Right renal pelvis (tissue), 4 donors: Measurements from ENCODE around the gene MET. TPM values are rescaled to one million over a fixed set of nuclear protein-coding genes. Genes with fewer than 3 reads are reported as not detected.
"Not testable (repeated sequence)": the region's sequence is repeated elsewhere in the genome, so short reads cannot be mapped to it uniquely, and the experiment has no call there.

Experiments
- DNase-seq, 4 donors: peaks; one replicate each; pipeline ENCODE4 v3.0.0-alpha.2; 2013; ENCODE audit warnings: low read depth in 4 of 4, low spot score in 3 of 4, missing footprints in 1 of 4
- polyA plus RNA-seq, 4 donors: library from polyadenylated mRNA; unstranded; fragments of 120-200 nt; gene quantifications; one replicate each; pipeline ENCODE4 v1.2.1, GENCODE V29; 2013; ENCODE audit not compliant: insufficient read length in 4 of 4

MET gene
- 10 to 100 TPM; 40.9 to 49.2 (median 46.4) TPM for polyA plus RNA-seq

DNA sequence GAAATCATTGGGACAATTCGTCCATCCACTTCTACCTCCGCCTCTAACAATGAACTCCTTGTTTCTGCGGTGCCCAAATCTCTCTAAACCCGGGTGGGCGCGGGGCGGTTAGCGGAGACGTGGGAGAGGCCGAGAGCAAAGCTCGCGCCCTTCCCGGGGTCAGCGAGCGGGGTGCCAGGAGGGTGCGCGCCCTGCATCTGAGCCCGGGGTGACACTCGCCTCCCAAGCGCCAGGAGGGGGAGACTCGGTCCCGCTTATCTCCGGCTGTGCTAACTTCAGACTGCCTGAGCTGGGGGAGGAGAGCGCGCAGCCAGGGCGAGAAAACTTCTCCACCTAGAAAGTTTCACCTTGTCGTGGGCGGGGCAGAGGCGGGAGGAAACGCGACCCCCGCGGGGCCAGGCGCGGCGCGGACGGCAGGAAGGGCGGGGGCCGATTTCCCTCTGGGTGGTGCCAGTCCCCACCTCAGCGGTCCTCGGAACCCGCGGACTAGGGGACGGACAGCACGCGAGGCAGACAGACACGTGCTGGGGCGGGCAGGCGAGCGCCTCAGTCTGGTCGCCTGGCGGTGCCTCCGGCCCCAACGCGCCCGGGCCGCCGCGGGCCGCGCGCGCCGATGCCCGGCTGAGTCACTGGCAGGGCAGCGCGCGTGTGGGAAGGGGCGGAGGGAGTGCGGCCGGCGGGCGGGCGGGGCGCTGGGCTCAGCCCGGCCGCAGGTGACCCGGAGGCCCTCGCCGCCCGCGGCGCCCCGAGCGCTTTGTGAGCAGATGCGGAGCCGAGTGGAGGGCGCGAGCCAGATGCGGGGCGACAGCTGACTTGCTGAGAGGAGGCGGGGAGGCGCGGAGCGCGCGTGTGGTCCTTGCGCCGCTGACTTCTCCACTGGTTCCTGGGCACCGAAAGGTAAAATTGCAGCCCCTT lies at the start of gene MET:
MET (plus strand) TSS at position 516 of the 915 bp plus-strand sequence. CDS start 26,889 bp downstream, outside the sequence.
- peak; percentile 44 to 66 (median 51) for DNase-seq

DNA sequence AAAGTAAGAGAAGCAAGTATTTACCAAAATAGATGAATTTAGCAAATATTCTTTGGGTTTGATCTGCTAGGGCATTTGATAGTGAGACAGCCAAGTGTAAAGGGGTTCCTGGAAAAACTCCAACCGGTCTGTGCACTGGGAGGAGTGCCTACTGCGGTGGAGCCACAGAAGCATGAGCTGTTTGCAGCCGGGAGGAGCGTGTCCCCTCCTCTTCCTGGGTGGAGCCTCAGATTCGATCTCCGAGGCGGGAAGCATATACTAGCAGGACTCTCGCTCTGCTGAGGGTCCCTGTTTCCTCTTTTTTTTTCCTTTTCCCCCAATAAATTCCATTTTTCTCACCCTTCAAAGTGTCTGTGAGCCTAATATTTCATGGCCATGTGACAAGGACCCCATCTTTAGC lies 45.1 kb upstream of the MET start:
- no peak for DNase-seq

DNA sequence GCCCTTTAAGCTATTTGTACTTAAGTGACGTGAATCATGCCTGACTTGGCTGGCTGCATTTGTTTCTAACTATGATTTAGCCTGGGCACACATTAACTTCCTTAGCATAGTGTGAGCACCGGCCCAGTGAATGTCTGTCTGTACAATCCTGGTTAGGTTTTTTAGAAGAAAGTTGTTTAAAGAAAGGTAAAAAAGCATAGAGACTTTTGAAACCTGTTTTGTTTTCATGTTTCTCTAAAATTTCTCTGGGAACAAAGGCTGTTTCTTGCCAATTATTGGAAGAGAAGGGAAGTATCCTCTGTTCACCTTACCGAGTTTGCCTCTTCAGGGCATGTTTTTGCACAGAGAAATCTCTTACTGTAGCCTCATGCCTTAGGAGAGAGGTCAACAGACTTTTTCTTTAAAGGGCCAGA lies 42.9 kb upstream of the MET start:
- no peak for DNase-seq

DNA sequence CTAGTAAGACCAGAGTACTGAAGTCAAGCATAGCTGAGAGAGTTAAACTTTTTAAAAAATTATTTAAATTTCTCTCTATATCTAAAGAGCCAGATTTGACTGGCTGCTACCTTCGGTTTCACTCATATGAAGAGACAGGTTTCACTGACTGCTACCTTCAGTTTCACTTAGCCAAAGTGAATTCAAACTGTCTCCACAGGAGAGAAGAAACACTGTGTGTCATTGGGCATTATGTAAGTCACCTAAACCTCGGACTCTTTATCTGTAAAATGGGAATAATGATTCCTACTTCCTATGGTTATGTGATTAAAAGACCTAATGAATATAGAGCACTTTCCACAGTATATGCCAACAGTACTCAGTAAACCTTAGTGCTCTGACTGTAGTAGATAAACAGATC lies 41.6 kb upstream of the MET start:
- DNase-seq: no peak

- no peak for DNase-seq
Measured at GRCh38 chr7:116630932-116631671, 40.9 kb upstream of the MET start.

DNA sequence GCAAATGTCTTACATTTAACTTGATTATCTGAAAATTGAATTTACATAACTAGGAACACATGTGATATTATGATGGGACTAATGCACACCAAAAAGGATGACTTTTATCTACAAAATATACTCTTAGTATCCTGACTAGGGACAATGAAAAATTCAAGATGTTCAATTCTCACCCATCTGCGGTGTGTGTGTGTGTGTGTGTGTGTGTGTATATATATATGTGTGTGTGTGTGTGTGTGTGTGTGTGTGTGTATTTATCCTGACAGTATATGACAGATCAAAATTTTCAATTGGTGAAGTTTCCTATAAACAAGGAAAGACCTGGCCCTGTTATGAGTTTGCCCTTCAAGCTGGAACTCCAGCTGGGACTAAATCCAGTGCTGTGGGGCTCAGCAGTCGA lies 40.3 kb upstream of the MET start:
- no peak for DNase-seq

DNA sequence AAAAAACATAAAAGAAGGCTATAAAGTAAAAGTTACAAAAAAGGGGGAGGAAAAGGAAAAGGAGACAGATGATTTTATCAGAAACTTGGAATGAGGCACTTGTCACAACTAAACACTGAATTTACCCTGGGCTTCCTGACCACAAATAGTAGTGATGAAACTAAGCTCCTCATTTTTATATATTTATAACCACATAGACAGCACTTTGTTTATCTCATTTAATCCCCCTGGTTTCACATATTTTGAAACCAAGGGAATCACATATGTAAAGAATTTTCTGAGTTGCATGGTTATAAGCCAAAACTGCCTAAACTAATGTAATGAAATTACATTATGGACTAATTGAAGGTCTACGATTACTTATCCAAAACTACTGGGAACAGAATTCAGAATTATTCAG lies 39.6 kb upstream of the MET start:
- DNase-seq: no peak

DNA sequence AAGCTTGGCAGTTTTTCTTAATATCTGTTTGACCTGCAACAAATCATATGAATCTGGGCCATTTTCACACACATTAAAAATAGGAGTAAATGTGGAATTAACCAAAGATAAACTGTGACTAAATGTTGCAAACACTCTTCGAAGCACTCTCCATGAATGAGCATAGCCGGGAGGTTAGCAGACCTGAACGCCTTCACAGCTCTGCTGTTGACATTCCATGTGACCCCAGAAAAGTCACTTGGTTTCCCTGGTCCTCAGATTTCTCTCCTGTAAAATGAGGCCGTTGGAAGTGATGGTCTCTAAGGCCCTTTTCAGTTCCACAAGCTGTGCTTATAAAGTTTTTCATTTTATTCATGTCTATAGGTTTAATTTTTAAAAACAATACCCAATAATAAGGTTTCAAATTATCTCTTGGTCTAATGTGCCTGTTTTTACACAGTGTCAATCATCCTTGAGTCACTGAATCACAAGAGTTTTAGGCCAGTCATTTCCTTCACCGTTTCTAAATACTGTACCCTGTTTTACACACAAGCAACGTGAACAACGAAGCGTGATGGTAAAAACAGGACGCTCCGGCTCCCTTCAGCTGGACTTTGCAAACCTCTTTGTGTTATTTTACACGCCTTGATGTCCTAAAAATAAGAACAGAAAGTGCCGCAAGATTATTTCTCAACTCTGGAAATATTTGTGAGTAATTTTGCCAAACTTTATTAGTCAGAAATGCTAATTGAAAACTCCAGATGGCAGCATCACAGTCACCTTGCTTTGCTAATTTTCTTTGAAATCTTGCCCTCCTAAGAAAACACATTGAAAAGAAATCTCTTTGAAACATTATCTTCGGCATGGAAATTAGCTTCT lies 38.6 kb upstream of the MET start:
- no peak for DNase-seq

- DNase-seq: no peak
Measured at GRCh38 chr7:116636997-116637396, 35.0 kb upstream of the MET start.

- DNase-seq: not testable (repeated sequence)
Measured at GRCh38 chr7:116638592-116638991, 33.4 kb upstream of the MET start.

DNA sequence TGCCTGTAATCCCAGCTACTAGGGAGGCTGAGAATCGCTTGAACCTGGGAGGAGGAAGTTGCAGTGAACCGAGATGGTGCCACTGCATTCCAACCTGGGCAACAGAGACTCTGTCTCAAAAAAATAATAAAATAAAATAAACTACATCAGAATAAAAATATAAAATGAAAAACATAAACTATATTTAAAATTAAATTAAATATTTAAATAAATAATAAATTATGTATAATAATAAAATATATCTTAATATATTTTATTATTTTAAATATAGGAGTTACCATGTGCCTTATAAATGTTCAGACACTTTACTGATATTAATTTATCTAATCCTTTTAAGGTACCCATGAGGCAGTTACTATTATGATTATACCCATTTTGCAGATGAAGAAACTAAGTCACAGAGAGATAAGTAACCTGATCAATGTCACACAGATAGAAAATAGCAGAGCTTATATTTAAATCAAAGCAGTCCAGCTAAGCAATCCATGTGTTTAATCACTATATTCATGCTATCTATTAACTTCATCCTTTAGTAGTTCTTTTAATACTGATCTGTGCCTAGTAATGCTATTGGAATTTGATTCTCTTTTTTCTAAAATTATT lies 30.3 kb upstream of the MET start:
- DNase-seq: no peak

GRCh38 chr7:116643148-116643547 lies 28.8 kb upstream of the MET start:
- not testable (repeated sequence) for DNase-seq

- DNase-seq: no peak
Measured at GRCh38 chr7:116644628-116645027, 27.4 kb upstream of the MET start.

DNA sequence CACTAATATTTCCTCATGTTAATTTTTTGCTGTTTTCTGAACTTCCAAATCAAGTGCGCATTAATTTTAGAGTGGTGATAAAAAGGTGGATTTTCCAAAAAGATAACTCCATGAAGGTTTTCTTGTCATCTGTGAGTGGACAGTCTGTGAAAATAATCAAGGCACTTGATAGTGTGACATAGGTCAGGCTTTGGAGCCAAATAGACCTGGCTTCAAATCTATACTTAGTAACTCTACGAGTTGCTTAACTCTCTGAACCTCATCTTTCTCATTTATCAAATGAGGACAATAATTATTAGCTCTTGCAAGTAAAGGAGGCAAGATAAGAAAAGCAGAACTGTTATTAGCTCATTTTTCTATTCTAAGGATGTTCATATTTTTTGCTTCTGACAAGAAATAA lies 24.7 kb upstream of the MET start:
- no peak for DNase-seq

- no peak for DNase-seq
Measured at GRCh38 chr7:116647861-116648260, 24.1 kb upstream of the MET start.

DNA sequence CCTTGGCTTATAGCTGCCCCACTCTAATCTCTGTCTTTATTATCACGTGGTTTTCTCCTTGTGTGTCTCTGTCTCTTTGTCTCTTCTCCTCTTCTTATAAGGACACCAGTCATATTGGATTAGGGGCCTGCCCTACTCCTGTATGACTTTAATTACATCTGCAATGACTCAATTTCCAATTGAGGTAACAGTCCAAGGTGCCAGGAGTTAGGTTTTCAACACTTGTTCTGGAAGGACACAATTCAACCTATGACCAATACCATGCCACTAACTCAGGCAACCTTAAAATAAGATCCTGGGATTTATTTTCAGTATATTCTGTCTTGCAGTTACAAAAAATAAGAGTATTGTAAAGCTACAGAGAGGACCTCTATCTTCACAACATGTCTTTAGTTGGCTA lies 21.6 kb upstream of the MET start:
- no peak for DNase-seq

DNA sequence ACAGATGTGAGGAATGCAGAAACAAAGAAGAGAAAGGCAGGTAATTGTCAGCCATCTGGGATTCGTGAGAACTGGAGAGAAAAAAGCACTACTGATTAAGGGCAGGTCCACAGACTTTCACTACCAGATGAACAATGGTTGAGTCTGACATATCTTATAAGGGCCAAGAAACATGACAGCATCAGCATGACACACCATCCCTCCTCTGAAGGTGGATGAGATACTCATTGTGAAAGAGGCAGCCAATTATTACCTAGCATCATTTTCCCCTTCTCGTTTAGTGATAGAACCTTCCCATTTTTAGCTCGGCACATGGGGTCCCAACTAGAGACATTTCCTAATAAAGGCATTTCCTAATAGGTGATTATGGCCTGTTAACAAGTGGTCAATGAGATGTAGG lies 19.2 kb upstream of the MET start:
- no peak for DNase-seq

- no peak for DNase-seq
Measured at GRCh38 chr7:116653204-116653603, 18.8 kb upstream of the MET start.

- DNase-seq: no peak
Measured at GRCh38 chr7:116653646-116654045, 18.4 kb upstream of the MET start.

GRCh38 chr7:116659248-116659647 lies 12.7 kb upstream of the MET start:
- not testable (repeated sequence) for DNase-seq
